Pancreas (tissue), 10 donors: ENCODE measurements around the gene C18orf63. TPM values are rescaled to one million over a fixed set of nuclear protein-coding genes. Genes with fewer than 3 reads are reported as not detected.

Experiments used
- ATAC-seq, 4 donors: fragments of 200-7000 bp; cut with Tn5 transposase; one replicate each; pipeline versions ENCODE4 v1.8.0 to v1.9.1; 2020; ENCODE audit warnings: mild to moderate bottlenecking in 4 of 4, moderate library complexity in 4 of 4
- DNase-seq, 6 donors: peaks; one replicate each; pipeline ENCODE4 v3.0.0-alpha.2; 2020
- FAIRE-seq: peaks from 2 replicates; lab custom pipeline; 2012; peaks lifted over from hg19 to GRCh38; lab: Jason Lieb, UNC
- H3K27ac ChIP-seq, 4 donors: fragments of 200-600 bp; sonication (generic); 1 replicate in 3 of 4; 2 replicates in 1 of 4; pipeline versions ENCODE4 v1.5.0 to v1.8.0; 2020
- H3K27me3 ChIP-seq, 4 donors: fragments of 200-600 bp; one replicate each; pipeline ENCODE4 v1.8.0; 2021
- H3K36me3 ChIP-seq, 3 donors: fragments of 200-600 bp; sonication (generic) in 1 of 3; one replicate each; pipeline versions ENCODE4 v1.5.0 to v1.8.0; 2020 to 2021
- H3K4me1 ChIP-seq, 3 donors: fragments of 200-600 bp; one replicate each; pipeline ENCODE4 v1.8.0; 2021
- H3K4me3 ChIP-seq, 4 donors: fragments of 200-600 bp; sonication (generic) in 2 of 4; one replicate each; pipeline versions ENCODE4 v1.5.0 to v1.8.0; 2020 to 2021
- H3K9me3 ChIP-seq, 4 donors: fragments of 200-600 bp; one replicate each; pipeline ENCODE4 v1.8.0; 2021
- CTCF ChIP-seq, 4 donors: fragments of 200-600 bp; sonication (generic) in 3 of 4; IDR thresholded peaks; one replicate each; pipeline versions ENCODE4 v1.5.0 to v1.8.0; 2021; ENCODE audit warnings: antibody characterized with exemption in 4 of 4
- WGBS, 2 donors: extraction: QIAGEN DNeasy Blood & Tissue Kit; methylation state at CpG; one replicate each; pipeline ENCODE4 v1.1.7; 2013; 5-methylcytosine and 5-hydroxymethylcytosine counted together
- intact Hi-C, 3 donors: fragments of 100-400 bp; cut with DNase I; formaldehyde crosslinking; loops; one replicate each; pipeline versions ENCODE4 v1.11.1 to v1.14.2; 2022
- polyA plus RNA-seq, 2 donors: library from polyadenylated mRNA; stranded (reverse); fragments of 200-250 nt; gene quantifications; one replicate each; pipeline ENCODE4 v1.2.3, GENCODE V29; 2013
- total RNA-seq, 6 donors: library from RNA; stranded (reverse); fragmentation: NEBNext Ultra II Directional in 4 of 6; extraction: Animal tissue kit (Norgen Biotek cat#: 25700) in 4 of 6; gene quantifications; one replicate each; pipeline versions ENCODE4 v1.2.1 to v1.2.4, GENCODE V29; 2021 to 2023
- donor health status: healthy with polysubstance abuse.
- donor health status: DM: no; HTN: no; CAD: no; lungs with moderate emphysema.
- donor health status: DM: no; HTN: no; CAD: no.
- donor health status: control.
- donor health status: control.
- donor health status: Bipolar disorder and iron deficiency.
- donor health status: DM: yes; HTN: yes; CAD: no.
- donor health status: DM: no; HTN: no; CAD: no.
- donor health status: DM: no; HTN: no; CAD: no.
- donor health status: DM: yes; HTN: yes; CAD: no.

The C18orf63 gene
- total and polyA plus RNA-seq, 8 donors, result not detected

DNA sequence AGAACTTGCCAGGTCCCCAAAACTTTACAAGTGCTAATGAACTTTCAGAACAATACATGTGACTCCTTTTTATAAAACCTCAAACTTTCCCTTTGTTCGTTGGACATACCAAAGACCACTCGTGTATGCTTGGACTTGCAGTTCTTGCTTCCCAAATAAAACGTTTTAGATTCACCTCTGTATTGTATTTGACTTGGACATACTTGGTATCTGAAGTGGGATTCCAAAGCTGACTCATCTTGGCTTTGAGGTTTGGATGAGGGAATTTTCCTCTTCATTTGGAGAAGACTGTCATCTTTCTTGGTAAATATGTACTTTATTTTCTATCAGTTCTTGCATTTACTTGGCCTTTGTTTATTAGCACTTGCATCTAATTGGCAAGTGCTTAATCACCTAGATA, 15.9 kb upstream of the C18orf63 start:
- peaks cover 0 to 10% (median 8%) of the 10 kb centered on the region in 3 donors for H3K4me1 ChIP-seq
- ATAC-seq (no peak), DNase-seq (no peak), FAIRE-seq (no peak)
- H3K4me3 ChIP-seq, result no peak overlapping the region
- no peaks in the 10 kb centered on the region for H3K36me3 ChIP-seq
- intact Hi-C loops, result no loop called here
- no peak overlapping the region for H3K27ac ChIP-seq
- WGBS, 2 donors, result 44 to 48% methylated on average over 3 of the region's 3 CpGs
- no peak for TF ChIP-seq CTCF (IDR thresholded peaks at IDR 0.05)
- H3K9me3 ChIP-seq, result no peaks in the 10 kb centered on the region
- H3K27me3 ChIP-seq, result no peaks in the 10 kb centered on the region

DNA sequence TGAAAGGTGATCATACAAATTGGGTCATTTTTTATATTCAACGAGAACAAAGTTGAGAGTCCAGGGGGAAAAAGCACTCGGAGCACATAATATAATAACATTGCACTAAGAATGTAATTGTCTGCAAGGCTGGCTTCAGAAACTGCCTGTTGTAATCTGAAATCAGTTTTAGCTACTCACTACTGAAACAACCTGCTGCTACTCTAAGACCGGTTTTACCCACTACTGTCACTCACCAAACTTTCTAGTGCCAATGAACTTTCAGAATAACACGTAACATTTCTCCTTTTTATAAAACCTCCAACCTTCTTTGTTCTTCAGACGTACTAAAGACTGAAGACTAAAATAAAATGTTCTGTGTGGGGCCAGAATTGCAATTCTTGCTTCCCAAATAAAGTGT, 12.3 kb upstream of the C18orf63 start:
- TF ChIP-seq CTCF (IDR thresholded peaks at IDR 0.05), result no peak
- intact Hi-C loops, result no loop called here
- H3K27me3 ChIP-seq, result no peaks in the 10 kb centered on the region
- DNase-seq, result no peak
- ATAC-seq, result no peak
- WGBS, 2 donors, result 71 to 76% methylated on average over 5 of the region's 5 CpGs
- no peaks in the 10 kb centered on the region for H3K36me3 ChIP-seq
- no peak overlapping the region for H3K27ac ChIP-seq
- H3K4me3 ChIP-seq, result no peak overlapping the region
- no peak for FAIRE-seq
- H3K4me1 ChIP-seq, result peaks cover 0 to 10% (median 8%) of the 10 kb centered on the region in 3 donors
- no peaks in the 10 kb centered on the region for H3K9me3 ChIP-seq

- peaks cover 0 to 10% (median 8%) of the 10 kb centered on the region in 3 donors for H3K4me1 ChIP-seq
- no peak for ATAC-seq
- intact Hi-C loops, result no loop called here
- 82 to 93% methylated on average over 1 of the region's 1 CpG for WGBS, 2 donors
- no peak overlapping the region for H3K27ac ChIP-seq
- TF ChIP-seq CTCF (IDR thresholded peaks at IDR 0.05), result no peak
- DNase-seq, result no peak
- no peak overlapping the region for H3K4me3 ChIP-seq
- FAIRE-seq, result no peak
- H3K9me3 ChIP-seq, result no peaks in the 10 kb centered on the region
- no peaks in the 10 kb centered on the region for H3K27me3 ChIP-seq
- no peaks in the 10 kb centered on the region for H3K36me3 ChIP-seq
These were observed 11.7 kb upstream of the C18orf63 start for GRCh38 chr18:74303936-74304335.

- no peaks in the 10 kb centered on the region for H3K36me3 ChIP-seq
- TF ChIP-seq CTCF (IDR thresholded peaks at IDR 0.05), result peak in 1 of 4 donors; percentile 20
- H3K27me3 ChIP-seq, result no peaks in the 10 kb centered on the region
- intact Hi-C loops, result no loop called here
- peak; percentile 65 to 90 (median 81) for ATAC-seq
- no peak overlapping the region for H3K4me3 ChIP-seq
- H3K27ac ChIP-seq, result no peak overlapping the region
- peak; percentile 51 for FAIRE-seq
- WGBS, 2 donors, result 26 to 52% methylated on average over 3 of the region's 3 CpGs
- H3K9me3 ChIP-seq, result no peaks in the 10 kb centered on the region
- no peak for DNase-seq
- H3K4me1 ChIP-seq, result no peaks in the 10 kb centered on the region
These were observed 5.2 kb upstream of the C18orf63 start for GRCh38 chr18:74310411-74310810.

DNA sequence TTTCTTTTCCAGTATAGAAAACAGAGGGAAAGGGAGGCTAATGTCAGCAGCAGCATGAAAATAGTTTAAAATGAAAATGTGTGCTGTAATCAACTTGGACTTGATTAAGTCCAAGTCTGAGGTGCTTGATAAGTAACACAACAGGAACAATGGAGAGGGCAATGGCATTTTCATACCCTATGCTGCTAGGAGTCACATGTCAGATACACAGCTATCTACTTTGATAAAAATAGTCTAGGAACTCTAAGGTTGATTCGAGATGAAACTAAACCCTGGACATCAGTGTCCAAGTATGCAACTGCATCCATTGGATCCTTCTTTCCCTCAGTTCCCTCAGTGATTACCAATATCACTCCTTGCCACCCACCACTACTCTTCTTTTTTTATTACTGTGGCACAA, 4.6 kb upstream of the C18orf63 start:
- Histone ChIP-seq H3K36me3 (no peaks in the 10 kb centered on the region), H3K27ac (no peak overlapping the region), H3K4me3 (no peak overlapping the region), H3K4me1 (no peaks in the 10 kb centered on the region), H3K9me3 (no peaks in the 10 kb centered on the region), H3K27me3 (no peaks in the 10 kb centered on the region)
- ATAC-seq (no peak), DNase-seq (no peak), FAIRE-seq (no peak)
- intact Hi-C loops, result no loop called here
- WGBS, 2 donors, result 13 to 36% methylated on average over 1 of the region's 1 CpG
- TF ChIP-seq CTCF (IDR thresholded peaks at IDR 0.05), result no peak
